ENCODE measurements around the gene ARRB1. TPM values are rescaled to one million over a fixed set of nuclear protein-coding genes. Genes with fewer than 3 reads are reported as not detected.

ARRB1 gene
- total and polyA plus RNA-seq, 10 of the 15 experiments (the other 5 are each of a cell fraction or from before 2014, with no cell fraction given): 0.39 to 12.9 (median 1.7) TPM

DNA sequence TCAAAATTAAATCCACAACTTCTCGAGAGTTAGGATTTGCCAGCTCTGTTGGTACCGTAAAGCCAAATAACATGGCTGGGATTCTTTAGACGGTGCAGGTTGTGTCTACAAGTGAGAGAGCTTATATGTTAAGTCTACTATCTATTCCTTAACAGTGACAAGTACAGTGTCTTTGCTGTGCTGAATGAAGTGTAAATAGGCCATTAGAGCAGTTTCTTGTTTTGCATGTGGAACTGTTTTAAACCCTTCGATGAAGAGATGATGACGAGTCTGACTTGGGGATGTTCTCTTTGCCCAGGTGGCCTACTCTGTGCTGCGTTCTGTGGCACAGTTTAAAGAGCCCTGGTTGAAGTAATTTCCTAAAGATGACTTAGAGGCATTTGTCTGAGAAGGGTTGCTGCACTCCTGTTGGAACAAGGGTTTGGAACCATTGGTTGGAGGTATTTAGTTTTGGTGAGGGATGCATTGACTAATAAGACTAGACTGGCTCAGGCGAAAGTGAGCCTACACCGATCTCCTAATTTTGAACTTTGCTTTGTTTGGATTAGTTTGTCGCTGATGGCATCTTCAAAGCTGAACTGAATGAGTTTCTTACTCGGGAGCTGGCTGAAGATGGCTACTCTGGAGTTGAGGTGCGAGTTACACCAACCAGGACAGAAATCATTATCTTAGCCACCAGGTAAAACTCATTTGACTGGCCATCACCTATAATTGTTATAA is 48.8 kb upstream of the ARRB1 start:
- no TSS peak for BruUV-seq (replicated peaks)
- TF ChIP-seq YY1 (IDR thresholded peaks at IDR 0.05; ENCODE audit: low read depth, low read length) (0 out of 2 replicates have a peak, but pooled peaks have one; percentile 33), CEBPZ (IDR thresholded peaks at IDR 0.05; ENCODE audit: low read depth, low read length) (no peak), NBN (IDR thresholded peaks at IDR 0.05) (0 out of 2 replicates have a peak, but pooled peaks have one; percentile 24), TARDBP (IDR thresholded peaks at IDR 0.05; ENCODE audit: borderline replicate concordance) (0 out of 2 replicates have a peak, but pooled peaks have one; percentile 46)
- Histone ChIP-seq H3K4me2 (ENCODE audit: control insufficient read depth, insufficient read depth) (peak overlapping the region; percentile 38), H3K9me3 (replicated peaks; ENCODE audit: control insufficient read depth, insufficient read depth, low read length) (no peaks in the 10 kb centered on the region), H3K4me3 (peak overlapping the region; percentile 88), H3K79me2 (ENCODE audit: control insufficient read depth, insufficient read depth, low read length) (peaks cover 56% of the 10 kb centered on the region), H2AFZ (ENCODE audit: control insufficient read depth, low read depth, low read length) (no peak overlapping the region), H3K4me1 (ENCODE audit: control insufficient read depth, insufficient read depth, low read length) (no peaks in the 10 kb centered on the region; the same call in 1 of the 2 replicates), H4K20me1 (ENCODE audit: control insufficient read depth, insufficient read depth) (peaks cover 33% of the 10 kb centered on the region), H3K27ac (ENCODE audit: control insufficient read depth, insufficient read depth) (peak overlapping the region; percentile 98), H3K36me3 (ENCODE audit: control insufficient read depth in 2 of 2, insufficient read depth in 2 of 2, low read length in 1 of 2) (peaks cover 19 to 39% of the 10 kb centered on the region in 2 experiments), H3K27me3 (replicated peaks in 1 of 2; ENCODE audit: control insufficient read depth in 2 of 2, insufficient read depth in 2 of 2, low read length in 1 of 2) (no peaks in the 10 kb centered on the region), H3K9ac (ENCODE audit: control insufficient read depth, insufficient read depth, low read length) (peak overlapping the region; percentile 100)
- RAD21 ChIA-PET (ENCODE audit: unreplicated experiment): interaction anchor here (1.2 kb wide), 1 partner anchor 45 kb away, joined by 3 read pairs; no protein-coding TSS in a partner anchor
- CTCF ChIA-PET: interaction anchor here (0.6 to 2.1 kb wide), 17 partner anchors 8 to 452 kb away, joined by 3 to 12 read pairs (median 5); no protein-coding TSS in a partner anchor
- under 1% methylated on average over 11 of the region's 11 CpGs for WGBS (ENCODE audit: insufficient coverage, insufficient replicate concordance, low lambda C conversion rate, missing lambda C conversion rate)
- in situ Hi-C loops (cut with MboI): no loop called here
- DNase-seq (ENCODE audit: low read depth, low spot score) (no peak), FAIRE-seq (no peak), ATAC-seq (peak; percentile 28)
- POLR2A ChIA-PET: interaction anchor here (0.9 to 1.6 kb wide), 4 partner anchors 11 to 446 kb away, joined by 3 to 7 read pairs (median 3); no protein-coding TSS in a partner anchor
- SMC1A ChIA-PET (ENCODE audit: uncharacterized antibody, unreplicated experiment): interaction anchor here (1.1 to 2.3 kb wide), 4 partner anchors 17 to 129 kb away, joined by 3 to 8 read pairs (median 4); no protein-coding TSS in a partner anchor
- intact Hi-C loops (cut with micrococcal nuclease; ENCODE audit: unreplicated experiment): no loop called here

All from GM12878 (cell line).